AG09319 (cell line): Measurements from ENCODE around the gene FOLR1.

Experiments used
- DNase-seq: peaks from one replicate; pipeline ENCODE4 v3.0.0-alpha.2; 2010; ENCODE audit warnings: low read depth; ENCODE audit errors: extremely low read depth
- CTCF ChIP-seq: IDR thresholded peaks from 2 replicates; pipeline ENCODE4 v1.5.1; 2011; ENCODE audit warnings: low read depth, mild to moderate bottlenecking, inconsistent platforms, low read length, moderate library complexity

The FOLR1 gene

GRCh38 chr11:72244060-72244360 is 52.1 kb downstream of the FOLR1 start, which contains the start of gene PHOX2A:
PHOX2A (minus strand) TSS chr11:72244176; CDS start chr11:72244004, 172 bp downstream.
- DNase-seq: no peak
- TF ChIP-seq CTCF: no peak

DNA sequence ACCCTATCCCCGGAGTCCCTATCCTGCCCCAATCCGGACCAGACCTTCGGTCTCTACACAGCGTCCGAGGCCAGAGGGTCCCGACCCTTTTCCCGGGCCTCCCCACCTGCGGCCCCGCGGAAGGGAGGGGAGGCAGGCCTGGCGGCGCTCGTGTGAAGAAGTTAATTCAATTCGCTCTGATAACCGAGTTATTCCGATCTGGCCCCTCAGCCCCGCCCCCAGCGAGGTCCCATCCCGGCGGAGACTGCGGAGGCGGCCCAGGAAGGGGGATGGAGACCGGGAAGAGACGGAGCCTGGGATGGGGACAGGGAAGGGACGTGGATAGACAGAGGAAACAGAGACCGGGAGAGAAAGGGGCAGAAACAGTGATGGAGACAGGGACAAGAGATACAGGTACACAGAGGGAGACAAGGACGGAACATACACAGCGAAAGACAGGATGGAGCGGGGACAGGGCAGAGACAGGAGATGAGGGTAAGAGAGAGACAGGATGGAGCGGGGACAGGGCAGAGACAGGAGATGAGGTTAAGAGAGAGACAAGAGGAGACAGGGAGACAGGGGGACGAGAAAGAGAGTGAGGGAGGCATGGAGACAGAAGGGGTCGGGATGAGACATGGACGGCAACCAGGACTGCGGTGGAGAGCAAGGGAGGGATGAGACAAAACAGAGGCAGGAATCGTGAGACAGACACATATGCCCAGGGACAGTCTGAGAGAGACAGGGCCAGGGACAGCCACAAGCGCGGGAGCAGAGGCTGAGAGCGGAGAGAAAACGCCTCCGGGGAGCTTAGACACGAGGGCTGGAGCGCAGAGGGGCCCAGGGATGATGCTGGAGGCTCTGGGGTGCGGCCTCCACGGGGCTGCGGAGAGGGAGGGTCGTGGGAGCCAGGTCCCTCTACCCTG is 52.7 kb downstream of the FOLR1 start:
- DNase-seq: no peak
- no peak for TF ChIP-seq CTCF

GRCh38 chr11:72245263-72245816 is 53.4 kb downstream of the FOLR1 start:
- no peak for TF ChIP-seq CTCF
- DNase-seq: no peak
